KOPT-K1 (cell line): ENCODE results near the gene SEMA3A.

Experiments used
- H3K27ac ChIP-seq: fragments of 200-600 bp; sonication (generic); 2 replicates; pipeline ENCODE4 v1.5.1; 2016; ENCODE audit warnings: antibody characterized with exemption, mild to moderate bottlenecking, low read depth, low read length; ENCODE audit not compliant: poor library complexity, severe bottlenecking
- H3K36me3 ChIP-seq: fragments of 200-600 bp; sonication (generic); 2 replicates; pipeline ENCODE4 v1.5.1; 2017; ENCODE audit warnings: antibody characterized with exemption, mild to moderate bottlenecking, low read length, moderate library complexity; ENCODE audit not compliant: insufficient read depth
- H3K9me3 ChIP-seq: fragments of 200-600 bp; sonication (generic); 2 replicates; pipeline ENCODE4 v1.5.1; 2017; ENCODE audit warnings: antibody characterized with exemption, low read length, mild to moderate bottlenecking; ENCODE audit not compliant: insufficient read depth, poor library complexity, severe bottlenecking

Gene SEMA3A

DNA sequence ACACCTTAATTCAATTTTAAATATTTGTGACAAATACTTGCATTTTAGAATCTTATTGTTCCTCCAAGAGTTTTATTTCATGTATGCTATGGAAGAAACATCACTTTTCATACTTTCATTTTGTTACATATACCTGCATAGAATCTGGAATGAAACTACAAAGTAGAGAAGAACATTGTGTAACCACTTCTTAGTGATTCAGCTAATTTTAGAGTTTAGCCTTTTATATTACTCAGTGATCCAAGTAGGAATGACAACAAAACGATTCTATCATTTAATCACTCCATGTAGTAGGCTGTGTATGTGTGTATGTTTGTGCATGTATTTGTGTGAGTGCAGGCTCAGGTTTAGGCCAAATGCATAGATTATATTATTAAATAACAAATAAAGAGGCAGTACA lies 14.4 kb upstream of the SEMA3A start:
- Histone ChIP-seq H3K9me3 (no peaks in the 10 kb centered on the region), H3K27ac (no peak overlapping the region), H3K36me3 (no peaks in the 10 kb centered on the region)

DNA sequence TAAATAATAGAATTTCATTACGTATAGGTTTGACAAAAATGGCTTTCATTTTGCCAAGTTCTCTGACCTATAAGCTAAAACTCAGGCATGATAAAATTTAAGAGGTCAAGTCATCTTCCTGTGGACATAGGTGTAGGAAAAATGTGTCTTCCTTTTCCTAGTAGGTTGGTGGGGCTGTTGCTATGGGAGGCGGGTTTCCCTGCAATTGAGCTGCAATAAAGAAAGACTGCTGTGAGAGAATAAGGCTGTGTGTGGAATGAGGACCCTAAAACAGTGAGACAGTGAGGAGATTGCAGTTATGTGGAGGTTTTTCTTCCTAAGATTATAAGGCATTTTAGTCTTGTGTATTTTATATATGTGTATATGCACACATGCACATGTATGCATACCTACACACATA lies 13.0 kb upstream of the SEMA3A start:
- Histone ChIP-seq H3K9me3 (no peaks in the 10 kb centered on the region), H3K36me3 (no peaks in the 10 kb centered on the region), H3K27ac (no peak overlapping the region)

DNA sequence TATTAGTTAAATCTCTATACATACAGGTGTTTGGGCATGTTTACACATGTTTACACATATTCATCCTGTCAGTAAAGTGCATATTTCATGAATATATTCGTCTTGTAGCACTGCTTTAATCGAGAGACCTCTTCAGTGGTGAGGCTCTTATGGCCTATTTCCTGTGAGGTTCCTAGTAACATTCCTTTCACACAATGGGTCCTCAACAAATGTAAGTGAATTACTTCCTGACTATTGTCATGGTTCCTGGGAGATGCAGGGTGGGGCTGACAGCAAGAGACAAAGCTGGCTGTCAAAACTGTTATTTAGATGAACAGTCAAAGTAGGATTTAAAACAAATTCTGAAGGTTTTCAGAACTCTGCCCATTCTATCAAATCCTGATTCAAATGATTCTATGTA lies 12.4 kb upstream of the SEMA3A start:
- Histone ChIP-seq H3K36me3 (no peaks in the 10 kb centered on the region), H3K9me3 (no peaks in the 10 kb centered on the region), H3K27ac (no peak overlapping the region)

DNA sequence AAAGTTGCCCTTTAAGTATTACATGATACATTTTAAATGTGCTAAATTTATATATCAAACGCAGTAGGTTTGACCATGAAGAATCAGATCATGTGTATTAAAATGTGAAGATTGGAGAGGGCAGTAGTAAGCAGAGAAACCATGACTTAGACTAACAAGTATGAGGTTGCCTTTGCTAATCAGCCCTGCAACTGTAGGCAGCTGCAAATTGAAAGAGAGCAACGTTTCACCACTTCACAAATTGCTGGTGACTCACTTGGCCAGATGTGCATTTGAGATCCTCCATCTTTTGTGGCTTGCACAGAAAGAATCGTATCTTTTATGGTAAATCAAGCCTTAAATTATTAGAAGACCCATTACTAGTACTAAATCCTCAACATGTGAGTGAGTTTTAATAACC lies 10.1 kb upstream of the SEMA3A start:
- Histone ChIP-seq H3K36me3 (no peaks in the 10 kb centered on the region), H3K9me3 (no peaks in the 10 kb centered on the region), H3K27ac (no peak overlapping the region)

DNA sequence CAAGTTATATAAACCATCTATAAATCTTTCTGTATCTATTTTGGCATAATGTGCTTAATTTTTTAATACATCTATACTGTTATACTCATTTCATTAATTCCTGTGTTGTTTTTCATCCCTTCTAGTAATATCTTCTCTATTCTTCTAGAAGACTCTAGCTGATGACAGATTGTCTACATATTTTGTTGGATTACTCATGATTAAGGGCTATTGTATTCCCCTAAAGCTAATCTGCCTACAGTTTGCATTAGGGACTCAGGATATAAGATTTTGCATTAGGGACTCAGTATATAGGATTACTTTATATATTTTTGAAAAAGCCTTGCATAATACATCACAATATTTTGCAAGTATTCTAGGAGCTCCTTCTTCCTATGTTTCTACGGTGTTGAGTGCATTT lies 8.3 kb upstream of the SEMA3A start:
- Histone ChIP-seq H3K9me3 (no peaks in the 10 kb centered on the region), H3K36me3 (no peaks in the 10 kb centered on the region), H3K27ac (no peak overlapping the region)

DNA sequence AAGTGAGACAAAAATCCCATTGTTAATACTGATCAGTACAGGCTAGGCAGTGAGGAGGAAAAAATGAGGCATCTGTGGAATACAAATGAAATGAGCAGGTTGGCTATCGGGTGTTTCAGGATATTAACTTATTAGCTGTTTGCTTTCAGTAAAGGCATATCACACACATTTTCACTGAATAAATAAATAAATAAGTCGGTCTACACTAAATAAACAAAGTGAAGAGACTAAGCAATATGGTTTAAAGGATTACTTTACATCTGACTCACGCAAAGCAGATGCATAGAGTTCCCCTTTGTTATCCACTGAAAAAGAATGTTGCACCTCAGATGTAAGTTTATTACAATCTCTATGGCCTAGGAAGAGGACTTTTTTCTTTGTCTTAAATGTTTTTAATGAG lies 6.3 kb upstream of the SEMA3A start:
- H3K27ac ChIP-seq: no peak overlapping the region
- no peaks in the 10 kb centered on the region for H3K36me3 ChIP-seq
- no peaks in the 10 kb centered on the region for H3K9me3 ChIP-seq

DNA sequence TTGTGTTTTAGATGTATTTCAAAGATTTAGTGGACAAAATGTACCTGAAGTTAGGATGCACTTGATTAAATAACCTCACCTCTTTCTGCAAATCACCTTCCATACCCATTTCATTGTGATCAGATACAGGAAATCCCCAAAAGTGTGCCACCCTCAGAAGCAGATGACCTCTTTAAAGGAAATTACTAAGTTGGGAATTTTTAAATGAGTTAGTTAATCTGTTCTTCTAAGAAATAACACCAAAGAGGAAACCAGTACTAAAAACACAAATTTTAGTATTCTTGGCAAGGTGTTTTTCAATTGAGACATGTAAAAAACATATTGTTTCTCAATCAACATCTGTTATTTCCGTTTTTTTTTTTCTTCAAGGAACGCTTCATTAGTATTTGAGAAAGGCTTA lies 4.6 kb upstream of the SEMA3A start:
- Histone ChIP-seq H3K27ac (no peak overlapping the region), H3K9me3 (no peaks in the 10 kb centered on the region), H3K36me3 (no peaks in the 10 kb centered on the region)

DNA sequence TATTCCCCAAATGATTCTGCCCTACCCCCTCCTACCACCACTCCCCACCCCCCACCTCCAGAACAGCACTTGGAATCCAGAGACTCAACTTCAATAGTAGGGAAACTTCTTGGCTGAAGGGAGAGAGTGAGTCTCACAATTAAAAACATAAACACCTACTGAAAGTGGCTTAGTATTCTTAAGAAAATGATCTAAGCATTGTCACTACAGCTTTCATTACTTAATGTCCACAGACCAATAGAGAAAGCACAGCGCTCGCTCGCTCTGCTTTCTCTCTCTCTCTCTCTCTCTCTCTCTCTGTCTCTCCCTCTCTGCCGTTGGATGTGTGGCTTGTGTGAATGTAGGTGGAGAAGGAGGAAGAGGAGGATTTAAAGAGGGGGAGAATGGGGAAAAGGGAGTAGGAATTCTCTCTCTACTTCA lies 1.5 kb upstream of the SEMA3A start:
- H3K36me3 ChIP-seq: no peaks in the 10 kb centered on the region
- no peak overlapping the region for H3K27ac ChIP-seq
- H3K9me3 ChIP-seq: no peaks in the 10 kb centered on the region

DNA sequence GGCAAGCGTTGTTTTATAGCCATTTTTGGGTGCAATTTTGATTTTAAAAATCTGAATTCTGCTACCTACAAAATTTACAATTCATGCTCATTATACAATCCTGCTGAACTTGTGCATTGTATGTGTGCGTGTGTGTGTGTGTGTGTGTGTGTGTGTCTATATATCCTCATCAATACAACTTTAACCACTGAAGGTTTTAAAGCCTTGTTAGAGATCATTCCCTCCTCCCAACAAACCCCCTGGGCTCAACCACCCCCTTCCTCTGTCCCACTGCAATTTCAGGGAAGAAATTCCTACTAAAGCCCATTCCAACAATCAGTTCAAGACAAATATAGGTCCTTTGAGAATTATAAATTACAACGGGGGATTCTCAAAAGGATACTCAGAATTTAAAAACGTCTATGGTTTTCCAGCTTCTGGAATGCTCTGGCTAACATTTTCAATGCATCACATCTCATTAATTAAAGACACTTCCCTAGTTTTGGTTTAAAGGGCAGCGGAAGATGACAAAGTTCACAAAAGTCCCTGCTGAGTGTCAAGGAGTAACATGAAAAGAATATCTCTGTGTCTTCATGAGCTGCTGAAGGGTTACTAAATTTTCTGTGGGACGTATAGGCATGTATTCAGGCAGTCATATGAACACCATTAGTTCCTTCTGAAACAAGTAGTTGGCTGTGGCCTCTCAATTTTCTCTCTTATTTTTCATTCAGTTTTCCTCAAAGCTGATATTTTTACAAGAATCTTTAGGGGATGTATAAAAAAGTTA lies 889 bp upstream of the SEMA3A start:
- no peak overlapping the region for H3K27ac ChIP-seq
- no peaks in the 10 kb centered on the region for H3K9me3 ChIP-seq
- H3K36me3 ChIP-seq: no peaks in the 10 kb centered on the region

DNA sequence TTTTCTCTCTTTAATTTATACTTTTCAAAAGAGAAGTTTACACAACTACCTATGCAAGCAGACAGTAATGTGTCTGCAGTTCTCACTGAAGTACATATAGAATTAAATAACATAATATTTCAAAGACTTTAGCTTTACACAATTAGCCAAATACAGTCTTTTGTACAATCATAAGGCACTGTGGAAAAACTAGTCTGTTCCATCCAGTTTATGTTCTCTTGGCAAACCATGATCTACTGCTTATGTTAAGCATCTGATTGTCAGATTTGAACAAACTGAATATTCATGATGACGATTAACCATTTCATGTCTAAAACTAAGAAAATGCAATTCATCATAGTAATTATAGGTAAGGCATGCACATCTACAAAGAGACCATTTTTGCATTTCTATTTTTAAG lies 842 bp downstream of the SEMA3A start:
- H3K27ac ChIP-seq: no peak overlapping the region
- no peaks in the 10 kb centered on the region for H3K9me3 ChIP-seq
- H3K36me3 ChIP-seq: no peaks in the 10 kb centered on the region

DNA sequence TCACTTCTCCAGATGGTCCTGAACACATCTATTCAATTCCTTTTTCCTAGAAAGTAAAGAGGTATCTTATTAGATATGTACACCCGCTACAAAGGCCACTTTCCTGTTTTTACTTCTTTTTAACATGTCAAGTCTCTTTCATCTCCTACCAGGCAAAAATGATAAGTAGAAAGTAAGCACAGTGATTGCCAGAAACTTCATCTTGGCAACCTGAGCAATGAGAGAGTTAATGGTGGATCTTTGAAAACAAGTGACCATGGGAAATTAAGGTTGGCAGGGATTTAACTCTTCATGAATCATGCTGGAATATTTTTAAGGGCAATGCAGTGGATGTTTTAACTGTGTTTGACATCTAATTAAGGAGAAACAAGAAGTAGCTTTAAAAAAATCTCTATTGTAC lies 2.7 kb downstream of the SEMA3A start:
- H3K9me3 ChIP-seq: no peaks in the 10 kb centered on the region
- H3K27ac ChIP-seq: no peak overlapping the region
- H3K36me3 ChIP-seq: no peaks in the 10 kb centered on the region

DNA sequence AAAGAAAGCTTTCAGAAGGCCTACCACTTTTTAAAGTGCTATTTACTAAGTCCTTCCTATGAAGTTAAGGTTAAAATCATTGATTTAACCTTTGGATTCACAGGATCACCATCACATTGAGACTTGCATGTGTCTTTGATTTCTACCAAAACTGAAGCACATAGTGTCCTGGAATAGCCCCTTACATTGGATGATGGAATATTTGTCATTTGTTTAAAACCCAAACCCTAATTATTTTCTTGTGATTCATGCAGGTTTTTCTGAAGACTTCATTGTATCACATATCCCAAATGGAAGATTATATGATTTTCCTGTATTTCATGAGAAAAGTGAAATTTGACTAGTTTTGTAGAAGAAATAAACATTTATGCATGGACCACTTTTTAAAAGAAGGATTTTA lies 3.3 kb downstream of the SEMA3A start:
- no peak overlapping the region for H3K27ac ChIP-seq
- no peaks in the 10 kb centered on the region for H3K9me3 ChIP-seq
- no peaks in the 10 kb centered on the region for H3K36me3 ChIP-seq

DNA sequence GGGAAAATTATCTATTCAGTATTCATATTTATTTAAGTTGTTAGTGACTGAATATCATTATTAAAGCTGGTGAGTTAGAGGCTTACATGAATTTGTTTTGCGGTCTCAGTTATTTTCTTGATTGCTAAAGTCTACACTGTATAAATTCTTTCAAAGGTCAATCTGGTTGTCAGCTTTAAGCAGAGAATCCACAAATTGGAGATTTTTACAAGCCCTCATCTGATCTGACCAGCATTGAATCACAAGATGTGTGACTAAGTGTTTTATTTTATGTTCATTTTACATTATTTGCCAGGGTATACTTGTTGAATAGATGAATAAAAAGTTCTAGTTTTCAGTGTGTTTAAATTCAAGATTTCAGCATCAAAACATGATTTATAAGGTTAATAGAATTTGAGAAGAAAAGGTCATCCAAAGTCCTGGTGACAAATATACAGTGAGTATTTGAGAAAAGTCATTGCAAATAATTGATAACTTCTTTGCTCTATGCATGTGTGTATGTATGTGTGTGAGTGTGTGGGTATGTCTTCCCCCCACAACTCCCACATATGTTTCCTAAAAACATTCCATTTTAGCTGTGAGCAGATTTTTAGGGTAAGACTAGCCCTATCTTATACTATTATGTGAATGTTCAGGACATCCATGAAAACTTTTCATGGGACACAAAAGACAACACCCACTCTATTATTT lies 4.4 kb downstream of the SEMA3A start:
- no peaks in the 10 kb centered on the region for H3K9me3 ChIP-seq
- H3K36me3 ChIP-seq: no peaks in the 10 kb centered on the region
- no peak overlapping the region for H3K27ac ChIP-seq

DNA sequence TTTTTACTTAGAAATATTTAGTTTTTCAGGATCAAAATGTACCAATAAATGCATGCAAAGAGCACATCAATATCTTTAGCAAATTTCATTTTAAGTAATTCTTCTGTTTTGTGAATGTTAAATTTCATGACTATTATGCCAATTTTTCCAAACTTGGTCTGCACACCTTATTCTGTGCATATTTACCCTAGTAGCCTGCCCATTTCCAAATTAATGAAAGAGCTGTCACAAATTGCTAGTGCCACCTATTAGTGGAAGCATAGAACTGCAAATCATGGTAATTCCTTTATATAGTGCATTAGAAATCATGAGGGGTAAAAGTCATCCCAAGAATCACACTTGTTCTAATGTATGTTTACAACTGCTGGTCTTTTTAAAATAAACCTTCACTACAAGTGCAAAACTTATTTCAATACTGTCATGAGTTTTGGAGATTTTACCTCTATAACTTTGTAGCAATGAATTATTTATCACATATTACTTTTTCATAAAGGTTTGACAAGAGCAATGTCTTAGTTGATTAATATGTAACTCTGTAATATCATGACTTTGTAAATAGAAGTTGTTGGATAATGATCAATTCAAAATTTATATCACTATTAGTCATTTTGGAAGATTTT lies 5.7 kb downstream of the SEMA3A start:
- Histone ChIP-seq H3K36me3 (no peaks in the 10 kb centered on the region), H3K27ac (no peak overlapping the region), H3K9me3 (no peaks in the 10 kb centered on the region)

DNA sequence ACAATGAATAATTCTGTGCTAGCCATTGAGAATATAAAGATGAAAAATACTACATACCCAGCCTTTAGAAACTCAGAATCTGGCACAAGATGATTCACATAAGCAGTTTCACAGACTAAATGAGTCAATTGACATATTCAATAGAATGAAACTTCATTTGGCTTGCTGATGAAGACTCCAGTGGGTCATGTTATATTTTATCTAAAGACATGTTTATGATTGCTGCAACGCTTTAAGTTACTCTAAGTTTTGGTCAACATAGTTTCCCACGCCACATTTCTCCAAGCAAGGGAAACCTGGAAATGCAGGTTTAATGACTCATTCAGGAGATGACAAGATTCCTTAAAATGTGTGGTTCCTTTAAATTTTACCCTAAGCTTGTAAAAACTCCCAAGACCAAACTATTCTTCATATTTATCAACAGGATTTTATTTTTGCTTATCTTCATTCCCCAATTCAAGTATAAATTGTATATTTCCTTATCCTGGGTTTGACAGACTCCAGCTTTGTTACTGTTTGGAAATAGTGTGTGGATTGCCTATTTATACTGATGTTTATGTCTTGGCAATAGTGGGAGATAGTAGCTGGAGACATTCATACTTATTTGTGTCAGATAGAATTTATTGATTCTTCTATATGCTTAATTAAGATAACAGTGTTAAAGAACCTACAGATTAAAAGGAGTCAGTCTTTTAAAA lies 6.6 kb downstream of the SEMA3A start:
- no peaks in the 10 kb centered on the region for H3K9me3 ChIP-seq
- no peaks in the 10 kb centered on the region for H3K36me3 ChIP-seq
- H3K27ac ChIP-seq: no peak overlapping the region
